ENCODE data around the gene COG4.

COG4 gene

GRCh38 chr16:70455910-70456309, 67.4 kb downstream of the COG4 start:
- TF ChIP-seq TAF1 (IDR thresholded peaks at IDR 0.05; ENCODE audit: borderline replicate concordance, insufficient read depth, low read length): no peak
- no peak for TF ChIP-seq POLR2AphosphoS5 (IDR thresholded peaks at IDR 0.05; ENCODE audit: low read depth, low read length)
- TF ChIP-seq FOXP2 (optimal IDR thresholded peaks at IDR 0.05; ENCODE audit: borderline replicate concordance, extremely low read depth, extremely low read length, insufficient read depth): no peak
- no peak for TF ChIP-seq SIN3A (IDR thresholded peaks at IDR 0.05; ENCODE audit: borderline replicate concordance, insufficient read depth, low read length)
- TF ChIP-seq REST (IDR thresholded peaks at IDR 0.05; ENCODE audit: insufficient read depth in 1 of 2, low read depth in 2 of 2, low read length in 2 of 2): no peak

DNA sequence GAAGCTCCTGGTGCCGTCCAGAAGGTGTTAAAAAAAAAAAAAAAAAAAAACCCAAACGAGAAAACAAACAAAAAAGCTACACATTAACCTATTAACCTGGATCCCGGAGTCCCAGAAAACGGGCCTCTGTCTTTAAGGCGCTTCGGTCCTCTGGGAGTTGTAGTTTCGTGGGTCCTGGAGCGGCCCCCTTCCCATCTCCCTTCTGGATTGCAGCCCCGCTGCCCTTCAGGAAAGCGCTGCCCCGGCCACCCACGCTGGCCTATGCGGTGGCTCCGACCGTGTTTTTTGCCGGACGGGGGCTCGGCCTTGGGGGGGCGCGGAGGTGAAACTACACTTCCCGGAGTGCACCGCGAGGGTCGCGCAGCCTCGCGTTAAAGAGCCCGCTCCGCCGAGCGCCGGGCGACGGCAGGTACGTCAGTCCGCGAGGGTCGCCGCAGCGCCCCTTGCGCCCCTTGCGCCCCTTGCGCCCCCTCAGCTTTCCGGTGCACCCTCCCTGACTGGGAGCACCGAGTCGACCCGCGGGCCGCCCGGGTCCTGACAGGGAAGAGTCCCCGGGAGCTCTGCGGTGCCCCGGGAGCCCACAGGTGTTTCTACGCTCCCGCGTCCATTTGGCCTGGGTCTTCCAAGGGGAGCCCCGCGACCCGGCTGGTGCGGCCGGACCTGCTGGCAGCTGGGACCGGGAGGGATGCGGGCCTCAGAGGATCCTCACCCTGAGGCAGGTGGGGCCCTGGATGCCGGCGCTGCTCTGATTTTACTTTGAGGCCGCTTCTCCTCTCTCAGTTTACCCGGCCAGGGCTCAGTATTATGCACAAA, 68.9 kb downstream of the COG4 start, which contains the start of gene FCSK:
Gene FCSK, plus strand, starts transcription at position 374 of the 813 bp plus-strand sequence. CDS start 8,596 bp downstream, outside the sequence.
- no peak for TF ChIP-seq SIN3A (IDR thresholded peaks at IDR 0.05; ENCODE audit: borderline replicate concordance, insufficient read depth, low read length)
- no peak for TF ChIP-seq REST (IDR thresholded peaks at IDR 0.05; ENCODE audit: insufficient read depth in 1 of 2, low read depth in 2 of 2, low read length in 2 of 2)
- no peak for TF ChIP-seq TAF1 (IDR thresholded peaks at IDR 0.05; ENCODE audit: borderline replicate concordance, insufficient read depth, low read length)
- no peak for TF ChIP-seq POLR2AphosphoS5 (IDR thresholded peaks at IDR 0.05; ENCODE audit: low read depth, low read length)
- TF ChIP-seq FOXP2 (optimal IDR thresholded peaks at IDR 0.05; ENCODE audit: borderline replicate concordance, extremely low read depth, extremely low read length, insufficient read depth): no peak

DNA sequence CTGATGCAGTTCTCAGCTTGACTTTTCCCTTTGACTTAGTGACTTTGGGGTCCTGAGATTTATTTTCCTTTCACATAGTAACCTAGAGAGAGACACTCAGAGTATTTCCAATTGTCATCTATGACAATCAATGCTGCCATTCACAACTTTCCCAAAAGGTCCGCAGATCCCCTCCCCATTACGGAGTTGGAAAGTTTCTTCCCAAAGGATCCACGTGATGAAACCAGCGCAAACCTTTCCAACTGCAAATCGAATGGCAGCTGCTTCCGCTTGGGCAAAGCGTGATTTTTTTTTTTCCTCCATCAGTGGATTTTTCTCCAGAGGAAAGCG, 69.5 kb downstream of the COG4 start:
- TF ChIP-seq FOXP2 (optimal IDR thresholded peaks at IDR 0.05; ENCODE audit: borderline replicate concordance, extremely low read depth, extremely low read length, insufficient read depth) (no peak), TAF1 (IDR thresholded peaks at IDR 0.05; ENCODE audit: borderline replicate concordance, insufficient read depth, low read length) (no peak), REST (IDR thresholded peaks at IDR 0.05; ENCODE audit: insufficient read depth in 1 of 2, low read depth in 2 of 2, low read length in 2 of 2) (no peak), SIN3A (IDR thresholded peaks at IDR 0.05; ENCODE audit: borderline replicate concordance, insufficient read depth, low read length) (no peak), POLR2AphosphoS5 (IDR thresholded peaks at IDR 0.05; ENCODE audit: low read depth, low read length) (no peak)

DNA sequence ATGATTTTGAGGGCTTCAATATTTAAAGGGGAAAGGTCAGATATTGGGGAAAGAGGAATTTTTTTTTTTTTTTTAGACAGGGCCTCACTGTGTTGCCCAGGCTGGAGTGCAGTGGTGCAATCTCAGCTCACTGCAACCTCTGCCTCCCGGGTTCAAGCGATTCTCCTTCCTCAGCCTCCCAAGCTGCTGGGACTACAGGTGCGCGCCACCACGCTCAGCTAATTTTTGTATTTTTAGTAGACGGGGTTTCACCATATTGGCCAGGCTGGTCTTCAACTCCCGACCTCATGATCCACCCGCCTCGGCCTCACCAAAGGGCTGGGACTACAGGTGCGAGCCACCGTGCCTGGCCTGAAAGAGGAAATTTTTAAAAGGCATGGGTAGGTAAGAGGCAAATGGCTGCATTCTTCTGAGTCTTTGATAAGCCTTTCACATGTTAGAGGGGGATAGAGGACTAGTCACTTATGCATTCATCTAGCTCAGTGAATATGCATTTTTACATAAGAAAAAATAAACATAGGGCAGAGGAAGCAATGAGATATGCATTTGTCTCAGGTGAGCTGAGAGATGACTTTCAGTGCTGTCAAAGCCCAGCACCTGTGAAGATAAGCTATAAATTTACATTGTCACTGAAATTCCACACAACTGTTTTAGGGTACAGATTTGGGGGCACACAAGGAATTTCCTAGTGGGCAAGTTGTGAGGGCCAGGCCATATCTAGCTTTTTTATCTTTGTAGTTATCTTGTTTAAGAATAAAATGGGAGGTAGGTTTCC, 70.0 kb downstream of the COG4 start:
- no peak for TF ChIP-seq POLR2AphosphoS5 (IDR thresholded peaks at IDR 0.05; ENCODE audit: low read depth, low read length)
- no peak for TF ChIP-seq REST (IDR thresholded peaks at IDR 0.05; ENCODE audit: insufficient read depth in 1 of 2, low read depth in 2 of 2, low read length in 2 of 2)
- TF ChIP-seq SIN3A (IDR thresholded peaks at IDR 0.05; ENCODE audit: borderline replicate concordance, insufficient read depth, low read length): no peak
- no peak for TF ChIP-seq TAF1 (IDR thresholded peaks at IDR 0.05; ENCODE audit: borderline replicate concordance, insufficient read depth, low read length)
- no peak for TF ChIP-seq FOXP2 (optimal IDR thresholded peaks at IDR 0.05; ENCODE audit: borderline replicate concordance, extremely low read depth, extremely low read length, insufficient read depth)
